ENCODE measurements around the gene CDH4.

DNA sequence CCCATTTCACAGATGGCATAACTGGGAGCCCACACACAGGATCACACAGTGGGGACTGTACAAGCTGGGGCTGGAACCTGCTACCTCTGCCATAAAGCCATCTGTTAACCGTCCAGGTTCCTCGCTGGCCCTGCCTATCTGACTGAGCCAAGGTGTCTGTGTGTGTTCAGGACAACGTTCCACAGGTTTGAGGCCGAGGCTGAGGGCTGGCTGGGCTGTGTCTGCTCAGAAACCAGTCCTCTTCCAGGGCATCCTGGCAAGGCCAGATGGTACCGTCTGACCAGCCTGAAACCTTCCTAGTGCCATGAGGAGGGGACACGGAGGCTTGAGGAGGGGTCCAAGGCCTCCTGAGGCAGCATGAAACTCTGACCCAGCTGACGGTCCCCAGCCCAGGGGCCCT, 663.0 kb downstream of the CDH4 start:
- TF ChIP-seq, protein P1, sequence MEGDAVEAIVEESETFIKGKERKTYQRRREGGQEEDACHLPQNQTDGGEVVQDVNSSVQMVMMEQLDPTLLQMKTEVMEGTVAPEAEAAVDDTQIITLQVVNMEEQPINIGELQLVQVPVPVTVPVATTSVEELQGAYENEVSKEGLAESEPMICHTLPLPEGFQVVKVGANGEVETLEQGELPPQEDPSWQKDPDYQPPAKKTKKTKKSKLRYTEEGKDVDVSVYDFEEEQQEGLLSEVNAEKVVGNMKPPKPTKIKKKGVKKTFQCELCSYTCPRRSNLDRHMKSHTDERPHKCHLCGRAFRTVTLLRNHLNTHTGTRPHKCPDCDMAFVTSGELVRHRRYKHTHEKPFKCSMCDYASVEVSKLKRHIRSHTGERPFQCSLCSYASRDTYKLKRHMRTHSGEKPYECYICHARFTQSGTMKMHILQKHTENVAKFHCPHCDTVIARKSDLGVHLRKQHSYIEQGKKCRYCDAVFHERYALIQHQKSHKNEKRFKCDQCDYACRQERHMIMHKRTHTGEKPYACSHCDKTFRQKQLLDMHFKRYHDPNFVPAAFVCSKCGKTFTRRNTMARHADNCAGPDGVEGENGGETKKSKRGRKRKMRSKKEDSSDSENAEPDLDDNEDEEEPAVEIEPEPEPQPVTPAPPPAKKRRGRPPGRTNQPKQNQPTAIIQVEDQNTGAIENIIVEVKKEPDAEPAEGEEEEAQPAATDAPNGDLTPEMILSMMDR (conservative IDR thresholded peaks at IDR 0.05; ENCODE audit: low read length) = no peak
- no peak for TF ChIP-seq EZH2phosphoT487 (IDR thresholded peaks at IDR 0.05; ENCODE audit: borderline replicate concordance, low read depth, low read length)

Data from OCI-LY7 (cell line).